Upper lobe of left lung (tissue), 6 donors: Measurements from ENCODE around the gene CYP4B1. TPM values are rescaled to one million over a fixed set of nuclear protein-coding genes. Genes with fewer than 3 reads are reported as not detected.

Experiments used
- ATAC-seq, 2 donors: fragments of 200-7000 bp; cut with Tn5 transposase; one replicate each; pipeline ENCODE4 v1.9.1; 2022; ENCODE audit warnings: mild to moderate bottlenecking in 2 of 2, moderate library complexity in 2 of 2; ENCODE audit not compliant: low FRiP score in 2 of 2
- DNase-seq, 2 donors: peaks; one replicate each; pipeline ENCODE4 v3.0.0-alpha.2; 2019 to 2020
- H3K27ac ChIP-seq, 4 donors: fragments of 200-600 bp; sonication (generic); one replicate each; pipeline ENCODE4 v1.5.1; 2016 to 2019
- H3K27me3 ChIP-seq, 4 donors: fragments of 200-600 bp; sonication (generic); one replicate each; pipeline ENCODE4 v1.5.1; 2017 to 2019
- H3K36me3 ChIP-seq, 4 donors: fragments of 200-600 bp; sonication (generic); one replicate each; pipeline ENCODE4 v1.5.1; 2016 to 2019
- H3K4me1 ChIP-seq, 4 donors: fragments of 200-600 bp; sonication (generic); one replicate each; pipeline ENCODE4 v1.5.1; 2018 to 2019
- H3K4me3 ChIP-seq, 4 donors: fragments of 200-600 bp; sonication (generic); one replicate each; pipeline ENCODE4 v1.5.1; 2017 to 2019; ENCODE audit warnings: mild to moderate bottlenecking in 2 of 4, moderate library complexity in 1 of 4
- H3K9me3 ChIP-seq, 4 donors: fragments of 200-600 bp; sonication (generic); one replicate each; pipeline ENCODE4 v1.5.1; 2018 to 2019
- CTCF ChIP-seq, 6 experiments: fragments of 450-650 bp in 4 of 6; fragments of 200-600 bp in 2 of 6; sonication (generic) in 2 of 6; IDR thresholded peaks; one replicate each; pipeline ENCODE4 v1.5.1; 2016 to 2019; ENCODE audit warnings: antibody characterized with exemption in 6 of 6
- EP300 ChIP-seq, 4 donors: sonication (generic); formaldehyde crosslinking; IDR thresholded peaks; one replicate each; pipeline ENCODE4 v1.5.1; 2017; ENCODE audit warnings: antibody characterized with exemption in 4 of 4, control low read depth in 2 of 4
- POLR2A ChIP-seq, 4 donors: fragments of 450-650 bp; IDR thresholded peaks; one replicate each; pipeline ENCODE4 v1.5.1; 2016 to 2017; ENCODE audit warnings: antibody characterized with exemption in 4 of 4, mild to moderate bottlenecking in 2 of 4
- POLR2AphosphoS5 ChIP-seq, 2 donors: sonication (generic); formaldehyde crosslinking; IDR thresholded peaks; one replicate each; pipeline ENCODE4 v1.5.1; 2017; ENCODE audit warnings: antibody characterized with exemption in 2 of 2
- WGBS, 2 donors: methylation state at CpG; one replicate each; pipeline ENCODE4 v1.1.5; 2017 to 2018; 5-methylcytosine and 5-hydroxymethylcytosine counted together
- total RNA-seq, 6 donors: library from RNA; depleted of rRNA in 4 of 6; stranded (reverse); fragments of >200 nt in 4 of 6; gene quantifications; one replicate each; pipeline versions ENCODE4 v1.1.0 to v1.2.1, GENCODE V29; 2016 to 2021
- donor health status: DM: no; HTN: no; CAD: no; lungs with moderate emphysema.
- donor health status: DM: no; HTN: yes; CAD: no; lungs with severe emphysema.

Gene CYP4B1
- total RNA-seq, 6 donors from 2014 or later, result 211 to 1,043 (median 640) TPM

- TF ChIP-seq CTCF (IDR thresholded peaks at IDR 0.05), result no peak
- no peak for TF ChIP-seq POLR2AphosphoS5 (IDR thresholded peaks at IDR 0.05)
- no peak for TF ChIP-seq POLR2A (IDR thresholded peaks at IDR 0.05)
- no peak for TF ChIP-seq EP300 (IDR thresholded peaks at IDR 0.05)
- Histone ChIP-seq H3K27ac (no peak overlapping the region), H3K9me3 (no peaks in the 10 kb centered on the region), H3K4me3 (no peak overlapping the region), H3K27me3 (no peaks in the 10 kb centered on the region), H3K36me3 (no peaks in the 10 kb centered on the region), H3K4me1 (no peaks in the 10 kb centered on the region)
- ATAC-seq, result peak in 1 of 2 donors; percentile 49
- no peak for DNase-seq
- WGBS, 2 donors, result 38 to 50% methylated on average over 1 of the region's 1 CpG
These were observed 8.3 kb upstream of the CYP4B1 start for GRCh38 chr1:46790446-46791101.

GRCh38 chr1:46793126-46793525 is 5.7 kb upstream of the CYP4B1 start:
- no peak for TF ChIP-seq POLR2A (IDR thresholded peaks at IDR 0.05)
- TF ChIP-seq CTCF (IDR thresholded peaks at IDR 0.05), result no peak
- no peak for TF ChIP-seq EP300 (IDR thresholded peaks at IDR 0.05)
- TF ChIP-seq POLR2AphosphoS5 (IDR thresholded peaks at IDR 0.05), result no peak
- H3K27me3 ChIP-seq, result no peaks in the 10 kb centered on the region
- H3K27ac ChIP-seq, result no peak overlapping the region
- H3K36me3 ChIP-seq, result no peaks in the 10 kb centered on the region
- 87 to 88% methylated on average over 3 of the region's 3 CpGs for WGBS, 2 donors
- peaks cover 0 to 7% (median 3%) of the 10 kb centered on the region in 4 donors for H3K4me1 ChIP-seq
- no peak overlapping the region for H3K4me3 ChIP-seq
- DNase-seq (no peak), ATAC-seq (no peak)
- H3K9me3 ChIP-seq, result no peaks in the 10 kb centered on the region

- Histone ChIP-seq H3K27ac (peak overlapping the region in 3 of 4 donors; percentile 3 to 89 (median 87)), H3K27me3 (no peaks in the 10 kb centered on the region), H3K4me3 (no peak overlapping the region), H3K4me1 (peaks cover 6 to 31% (median 17%) of the 10 kb centered on the region in 4 donors), H3K9me3 (no peaks in the 10 kb centered on the region), H3K36me3 (no peaks in the 10 kb centered on the region)
- no peak for DNase-seq
- ATAC-seq, result no peak
- WGBS, 2 donors, result 95 to 100% methylated on average over 1 of the region's 1 CpG
- no peak for TF ChIP-seq POLR2A (IDR thresholded peaks at IDR 0.05)
- TF ChIP-seq EP300 (IDR thresholded peaks at IDR 0.05), result no peak
- TF ChIP-seq POLR2AphosphoS5 (IDR thresholded peaks at IDR 0.05), result no peak
- TF ChIP-seq CTCF (IDR thresholded peaks at IDR 0.05), result no peak
These were observed 963 bp upstream of the CYP4B1 start for GRCh38 chr1:46797696-46798470.

GRCh38 chr1:46800742-46801141 is 1.9 kb downstream of the CYP4B1 start:
- Histone ChIP-seq H3K27ac (peak overlapping the region; percentile 86 to 92 (median 90)), H3K9me3 (no peaks in the 10 kb centered on the region), H3K4me3 (peak overlapping the region in 3 of 4 donors; percentile 43 to 52 (median 51)), H3K4me1 (peaks cover 25 to 60% (median 40%) of the 10 kb centered on the region in 4 donors), H3K36me3 (no peaks in the 10 kb centered on the region), H3K27me3 (no peaks in the 10 kb centered on the region)
- ATAC-seq (no peak), DNase-seq (no peak)
- peak in 1 of 4 donors; percentile 1 for TF ChIP-seq POLR2A (IDR thresholded peaks at IDR 0.05)
- TF ChIP-seq CTCF (IDR thresholded peaks at IDR 0.05), result no peak
- TF ChIP-seq EP300 (IDR thresholded peaks at IDR 0.05), result no peak
- TF ChIP-seq POLR2AphosphoS5 (IDR thresholded peaks at IDR 0.05), result no peak
- 57 to 65% methylated on average over 3 to 4 of the region's 4 CpGs for WGBS, 2 donors
